ENCODE measurements around the gene UFSP1.
A peak's percentile ranks its signal among the peaks of the same experiment; 100 is the strongest.
"Not testable (repeated sequence)": the region's sequence is repeated elsewhere in the genome, so short reads cannot be mapped to it uniquely, and the experiment has no call there.

The UFSP1 gene

DNA sequence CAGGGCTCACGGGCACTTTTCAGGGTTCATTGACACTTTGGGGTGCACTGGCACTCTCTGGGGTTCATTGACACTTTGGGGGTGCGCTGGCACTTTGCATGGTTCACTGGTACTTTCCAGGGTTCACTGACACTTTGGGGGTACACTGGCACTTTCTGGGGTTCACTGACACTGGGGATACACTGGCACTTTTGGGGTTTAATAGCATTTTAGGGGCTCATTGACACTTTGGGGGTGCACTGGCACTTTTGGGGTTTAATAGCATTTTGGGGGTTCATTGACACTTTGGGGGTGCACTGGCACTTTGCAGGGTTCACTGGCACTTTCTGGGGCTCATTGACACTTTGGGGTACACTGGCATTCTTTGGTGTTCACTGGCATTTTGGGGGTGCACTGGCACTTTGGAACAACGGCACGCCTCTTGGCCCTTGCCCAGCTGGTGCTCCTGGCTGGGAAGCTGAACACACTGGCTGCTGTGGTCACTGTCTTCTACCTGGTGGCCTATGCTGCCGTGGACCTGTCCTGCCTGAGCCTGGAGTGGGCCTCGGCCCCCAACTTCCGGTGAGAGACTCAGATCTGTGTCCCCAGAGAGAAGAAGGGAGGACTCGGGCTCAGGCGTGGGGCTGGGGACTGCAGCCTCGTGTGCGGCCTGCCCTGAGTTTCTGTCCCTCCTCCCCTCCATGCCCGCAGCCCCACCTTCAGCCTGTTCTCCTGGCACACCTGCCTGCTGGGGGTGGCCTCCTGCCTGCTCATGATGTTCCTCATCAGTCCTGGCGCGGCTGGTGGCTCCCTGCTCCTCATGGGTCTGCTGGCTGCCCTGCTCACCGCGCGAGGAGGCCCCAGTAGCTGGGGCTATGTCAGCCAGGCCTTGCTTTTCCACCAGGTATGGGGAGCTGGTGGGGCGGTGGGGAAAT, 28.6 kb downstream of the UFSP1 start:
- DNase-seq (ENCODE audit: low read depth in 3 of 3, low spot score in 1 of 3), result no peak

- DNase-seq (ENCODE audit: low read depth in 3 of 3, low spot score in 1 of 3), result no peak
Observed at GRCh38 chr7:100859856-100860255, 29.7 kb downstream of the UFSP1 start.

DNA sequence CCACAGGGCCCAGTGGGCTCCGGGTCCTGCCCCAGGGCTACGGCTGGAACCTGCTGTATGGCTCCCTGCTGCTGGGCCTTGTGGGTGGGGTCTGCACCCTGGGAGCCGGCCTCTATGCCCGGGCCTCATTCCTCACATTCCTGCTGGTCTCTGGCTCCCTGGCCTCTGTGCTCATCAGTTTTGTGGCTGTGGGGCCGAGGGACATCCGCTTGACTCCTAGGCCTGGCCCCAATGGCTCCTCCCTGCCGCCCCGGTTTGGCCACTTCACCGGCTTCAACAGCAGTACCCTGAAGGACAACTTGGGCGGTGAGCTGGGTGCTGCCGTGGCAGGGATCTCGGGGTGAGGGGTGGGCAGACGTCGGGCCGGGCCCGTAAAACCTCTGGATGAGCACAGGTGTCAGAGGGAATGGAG, 32.6 kb downstream of the UFSP1 start:
- no peak for DNase-seq (ENCODE audit: low read depth in 3 of 3, low spot score in 1 of 3)

DNA sequence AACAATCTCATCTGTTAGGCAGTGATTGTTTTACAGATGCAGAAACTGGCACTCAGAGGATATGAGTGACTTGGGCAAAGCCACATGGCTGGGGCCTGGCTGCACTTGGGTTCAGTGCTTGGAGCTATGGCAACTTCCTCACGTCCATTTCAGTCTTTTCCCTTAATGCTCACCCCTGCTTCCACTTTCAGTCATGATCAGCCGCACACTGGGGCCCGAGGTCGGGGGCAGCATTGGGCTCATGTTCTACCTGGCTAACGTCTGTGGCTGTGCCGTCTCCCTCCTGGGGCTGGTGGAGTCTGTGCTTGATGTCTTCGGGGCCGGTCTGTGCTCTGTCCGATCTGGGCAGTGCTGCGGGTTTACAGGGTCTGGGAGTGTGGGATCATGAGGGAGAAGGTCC, 34.0 kb downstream of the UFSP1 start:
- DNase-seq (ENCODE audit: low read depth in 3 of 3, low spot score in 1 of 3), result no peak

- not testable (repeated sequence) for DNase-seq (ENCODE audit: low read depth in 3 of 3, low spot score in 1 of 3)
Observed at GRCh38 chr7:100854899-100855298, 34.6 kb downstream of the UFSP1 start.

- DNase-seq (ENCODE audit: low read depth in 3 of 3, low spot score in 1 of 3), result no peak
Observed at GRCh38 chr7:100854146-100854895, 35.2 kb downstream of the UFSP1 start.

GRCh38 chr7:100852048-100852872, 37.3 kb downstream of the UFSP1 start, which contains the start of gene SLC12A9:
TSS of gene SLC12A9 (plus strand) at chr7:100852713. CDS start at chr7:100854198, 1,485 bp downstream.
- DNase-seq (ENCODE audit: low read depth in 3 of 3, low spot score in 1 of 3), result peak; percentile 45 to 77 (median 62)

GRCh38 chr7:100847360-100847759, 42.2 kb downstream of the UFSP1 start:
- DNase-seq (ENCODE audit: low read depth in 3 of 3, low spot score in 1 of 3), result no peak

- DNase-seq (ENCODE audit: low read depth in 3 of 3, low spot score in 1 of 3), result no peak
Observed at GRCh38 chr7:100840470-100841100, 48.9 kb downstream of the UFSP1 start.

DNA sequence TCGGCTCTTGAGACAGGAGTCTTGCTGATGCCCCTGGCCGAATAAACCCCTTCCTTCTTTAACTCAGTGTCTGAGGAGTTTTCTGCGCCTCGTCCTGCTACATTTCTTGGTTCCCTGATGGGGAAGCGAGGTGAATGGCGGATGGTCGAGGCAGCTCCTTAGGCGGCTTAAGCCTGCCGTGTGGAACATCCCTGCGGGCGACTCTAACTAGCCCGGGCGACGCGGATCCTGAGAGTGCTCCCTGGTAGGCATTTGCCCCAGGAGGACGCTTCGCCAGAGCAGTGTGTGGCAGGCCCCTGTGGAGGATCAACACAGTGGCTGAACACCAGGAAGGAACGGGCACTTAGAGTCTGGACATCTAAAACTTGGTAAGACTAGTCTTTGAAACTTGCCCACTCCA, 50.2 kb downstream of the UFSP1 start:
- DNase-seq (ENCODE audit: low read depth in 3 of 3, low spot score in 1 of 3), result no peak

Data from stimulated activated CD4-positive, alpha-beta T cell treated with anti-CD3 and anti-CD28 coated beads, TNF-alpha, amount 100 ng/mL, for 1 hour (primary cell).